BE2C (cell line): ENCODE results near the gene IL12B.

ENCODE experiments used
- DNase-seq: peaks from one replicate; pipeline ENCODE4 v3.0.0-alpha.2; 2020
- H3K27me3 ChIP-seq: fragments of 250-450 bp; sonication (Bioruptor Pico); 2 replicates; pipeline ENCODE4 v1.5.1; 2020; ENCODE audit warnings: mild to moderate bottlenecking
- H3K36me3 ChIP-seq: fragments of 250-450 bp; sonication (Bioruptor Pico); 2 replicates; pipeline ENCODE4 v1.5.1; 2020; ENCODE audit warnings: mild to moderate bottlenecking
- H3K4me1 ChIP-seq: fragments of 250-450 bp; sonication (Bioruptor Pico); 2 replicates; pipeline ENCODE4 v1.5.1; 2020
- H3K4me3 ChIP-seq: 2 replicates; pipeline ENCODE4 v1.5.1; 2011; ENCODE audit warnings: low read depth, low read length
- H3K9me3 ChIP-seq: fragments of 250-450 bp; sonication (Bioruptor Pico); 2 replicates; pipeline ENCODE4 v1.5.1; 2020
- CTCF ChIP-seq: IDR thresholded peaks from 2 replicates; pipeline ENCODE4 v1.5.1; 2012; ENCODE audit warnings: mild to moderate bottlenecking, low read depth, low read length

The IL12B gene

DNA sequence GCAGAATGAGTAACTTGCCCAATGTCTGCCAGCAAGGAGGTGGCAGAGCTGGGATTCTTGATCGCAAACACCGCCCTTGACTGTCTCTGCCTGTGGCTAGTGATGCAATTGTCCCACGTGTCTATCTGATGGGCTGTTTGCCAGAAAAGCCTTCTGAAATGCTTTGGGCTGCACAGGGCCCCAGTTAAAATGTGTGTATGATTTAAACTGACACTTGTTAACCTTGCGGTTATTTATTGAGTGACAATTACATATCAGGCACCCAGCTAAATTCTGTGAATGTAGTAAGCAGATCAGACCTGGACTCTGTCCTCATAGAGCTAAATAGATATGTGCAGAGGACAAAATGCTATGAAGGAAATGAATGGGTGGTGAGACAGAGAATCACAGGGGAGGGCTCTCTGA, 11.6 kb upstream of the IL12B start:
- Histone ChIP-seq H3K9me3 (no peaks in the 10 kb centered on the region), H3K4me1 (no peaks in the 10 kb centered on the region; the same call in none of the 2 replicates), H3K4me3 (no peak overlapping the region), H3K36me3 (no peaks in the 10 kb centered on the region), H3K27me3 (peaks cover 41% of the 10 kb centered on the region)
- TF ChIP-seq CTCF, result no peak
- DNase-seq, result peak; percentile 78

DNA sequence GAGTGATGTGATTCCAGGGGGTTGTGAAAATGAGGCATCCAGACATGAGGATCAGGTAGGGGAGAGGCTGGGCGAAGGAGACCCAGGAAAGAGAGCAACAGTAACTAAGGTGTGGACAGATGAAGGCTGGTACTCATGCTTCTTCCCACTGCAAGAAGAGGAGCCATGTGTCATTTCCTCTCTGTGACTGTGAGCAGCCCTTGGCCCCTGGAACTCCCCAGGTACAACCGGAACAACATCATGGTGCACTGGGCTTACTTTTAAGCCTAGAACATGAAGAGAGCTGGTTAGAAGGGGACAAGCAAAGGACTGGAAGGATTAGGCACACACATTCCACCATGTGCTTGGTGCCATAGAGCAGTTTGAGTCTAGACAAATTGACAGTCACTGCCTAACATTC, 10.9 kb upstream of the IL12B start:
- Histone ChIP-seq H3K9me3 (no peaks in the 10 kb centered on the region), H3K36me3 (no peaks in the 10 kb centered on the region), H3K4me1 (no peaks in the 10 kb centered on the region; the same call in none of the 2 replicates), H3K4me3 (no peak overlapping the region), H3K27me3 (peaks cover 38% of the 10 kb centered on the region)
- no peak for TF ChIP-seq CTCF
- no peak for DNase-seq

- Histone ChIP-seq H3K9me3 (no peaks in the 10 kb centered on the region), H3K4me1 (no peaks in the 10 kb centered on the region; the same call in none of the 2 replicates), H3K27me3 (peaks cover 32% of the 10 kb centered on the region), H3K36me3 (no peaks in the 10 kb centered on the region), H3K4me3 (no peak overlapping the region)
- no peak for TF ChIP-seq CTCF
- DNase-seq, result no peak
Measured at GRCh38 chr5:159340511-159340910, 10.2 kb upstream of the IL12B start.

DNA sequence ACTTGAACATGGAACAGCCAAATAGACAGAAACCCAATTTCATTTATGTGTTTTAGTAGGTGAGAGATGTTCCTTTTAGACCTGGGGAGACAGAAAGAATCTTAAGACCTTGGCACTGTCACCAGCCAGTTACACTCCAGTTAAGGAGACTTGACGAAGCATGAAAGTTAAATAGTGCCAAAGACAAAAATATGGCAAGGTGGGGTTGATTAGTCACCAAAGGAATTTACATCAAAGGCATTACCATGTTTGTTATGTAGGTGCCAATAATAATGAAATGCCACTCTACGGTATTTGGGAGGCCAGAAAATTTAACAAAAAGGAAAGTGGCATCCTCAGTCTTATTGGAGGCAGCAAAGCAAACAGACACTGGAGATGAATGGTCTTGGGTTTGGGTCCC, 9.2 kb upstream of the IL12B start:
- Histone ChIP-seq H3K4me1 (no peaks in the 10 kb centered on the region; the same call in none of the 2 replicates), H3K36me3 (no peaks in the 10 kb centered on the region), H3K27me3 (peaks cover 24% of the 10 kb centered on the region), H3K4me3 (no peak overlapping the region), H3K9me3 (no peaks in the 10 kb centered on the region)
- TF ChIP-seq CTCF, result no peak
- DNase-seq, result no peak

DNA sequence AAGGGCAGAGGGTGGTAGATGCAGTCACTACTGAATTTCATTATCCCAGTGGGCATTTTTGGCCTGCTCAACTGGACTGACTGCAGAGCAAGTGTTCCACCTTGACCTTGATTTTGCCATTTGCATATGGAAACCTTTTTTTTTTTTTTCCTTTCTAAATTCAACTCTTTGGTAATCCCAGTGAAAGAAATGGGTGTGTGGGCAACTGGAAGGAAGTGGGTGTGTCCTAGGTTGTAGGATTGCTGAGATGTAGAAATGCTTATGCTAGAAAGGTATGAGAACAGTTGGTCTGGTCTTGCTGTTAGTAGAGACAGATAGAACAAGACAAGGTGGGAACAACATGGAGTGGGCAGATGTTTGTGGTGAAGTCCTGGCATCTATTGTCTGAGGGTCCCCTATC, 7.8 kb upstream of the IL12B start:
- Histone ChIP-seq H3K27me3 (peaks cover 12% of the 10 kb centered on the region), H3K4me3 (no peak overlapping the region), H3K9me3 (no peaks in the 10 kb centered on the region), H3K36me3 (no peaks in the 10 kb centered on the region), H3K4me1 (no peaks in the 10 kb centered on the region; the same call in none of the 2 replicates)
- TF ChIP-seq CTCF, result no peak
- no peak for DNase-seq

- Histone ChIP-seq H3K4me3 (no peak overlapping the region), H3K27me3 (peaks cover 9% of the 10 kb centered on the region), H3K4me1 (no peaks in the 10 kb centered on the region; the same call in none of the 2 replicates), H3K36me3 (no peaks in the 10 kb centered on the region), H3K9me3 (no peaks in the 10 kb centered on the region)
- no peak for DNase-seq
- no peak for TF ChIP-seq CTCF
Measured at GRCh38 chr5:159337016-159337955, 7.0 kb upstream of the IL12B start.
